Spleen (tissue), 7 donors: ENCODE results near the gene GPBAR1.

ENCODE experiments used
- POLR2A ChIP-seq, 3 donors: fragments of 450-650 bp; IDR thresholded peaks; one replicate each; pipeline ENCODE4 v1.5.1; 2017; ENCODE audit warnings: antibody characterized with exemption in 3 of 3, mild to moderate bottlenecking in 1 of 3
- TF ChIP-seq, protein P1 (sequence below), 11 experiments: fragments of 200-600 bp in 7 of 11; fragments of 450-650 bp in 4 of 11; sonication (generic) in 4 of 11; IDR thresholded peaks in 8 of 11; conservative IDR thresholded peaks in 3 of 11; 1 replicate in 7 of 11; 2 replicates in 4 of 11; pipeline versions ENCODE4 v1.4.0 to v1.8.0; 2016 to 2021; ENCODE audit warnings: antibody characterized with exemption in 11 of 11, inconsistent platforms in 4 of 11, mild to moderate bottlenecking in 1 of 11
- donor health status: DM: no; HTN: no; CAD: no; lungs with moderate emphysema.
- donor health status: DM: no; HTN: no; CAD: no.
- donor health status: DM: no; HTN: no; CAD: no.

DNA sequence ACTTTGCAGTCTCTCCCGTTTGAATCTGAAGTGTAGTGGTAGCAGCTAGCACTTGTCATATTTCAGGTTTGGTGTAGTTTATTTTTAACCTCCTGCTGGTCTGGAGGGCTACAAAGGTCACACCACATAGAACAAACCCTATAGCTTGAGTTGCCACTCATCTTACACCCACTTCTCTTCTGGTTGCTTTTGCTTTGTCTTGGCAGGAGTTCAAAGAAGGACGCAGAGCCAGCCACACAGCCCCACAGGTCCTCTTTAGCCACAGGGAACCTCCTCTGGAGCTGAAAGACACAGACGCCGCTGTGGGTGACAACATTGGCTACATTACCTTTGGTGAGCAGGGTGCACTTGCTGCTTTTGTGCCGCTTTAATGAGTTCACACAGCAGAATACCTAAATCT lies 15.6 kb upstream of the GPBAR1 start:
- TF ChIP-seq, protein P1, sequence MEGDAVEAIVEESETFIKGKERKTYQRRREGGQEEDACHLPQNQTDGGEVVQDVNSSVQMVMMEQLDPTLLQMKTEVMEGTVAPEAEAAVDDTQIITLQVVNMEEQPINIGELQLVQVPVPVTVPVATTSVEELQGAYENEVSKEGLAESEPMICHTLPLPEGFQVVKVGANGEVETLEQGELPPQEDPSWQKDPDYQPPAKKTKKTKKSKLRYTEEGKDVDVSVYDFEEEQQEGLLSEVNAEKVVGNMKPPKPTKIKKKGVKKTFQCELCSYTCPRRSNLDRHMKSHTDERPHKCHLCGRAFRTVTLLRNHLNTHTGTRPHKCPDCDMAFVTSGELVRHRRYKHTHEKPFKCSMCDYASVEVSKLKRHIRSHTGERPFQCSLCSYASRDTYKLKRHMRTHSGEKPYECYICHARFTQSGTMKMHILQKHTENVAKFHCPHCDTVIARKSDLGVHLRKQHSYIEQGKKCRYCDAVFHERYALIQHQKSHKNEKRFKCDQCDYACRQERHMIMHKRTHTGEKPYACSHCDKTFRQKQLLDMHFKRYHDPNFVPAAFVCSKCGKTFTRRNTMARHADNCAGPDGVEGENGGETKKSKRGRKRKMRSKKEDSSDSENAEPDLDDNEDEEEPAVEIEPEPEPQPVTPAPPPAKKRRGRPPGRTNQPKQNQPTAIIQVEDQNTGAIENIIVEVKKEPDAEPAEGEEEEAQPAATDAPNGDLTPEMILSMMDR (IDR thresholded peaks at IDR 0.05 in 8 of 11, conservative IDR thresholded peaks at IDR 0.05 in 3 of 11): no peak
- TF ChIP-seq POLR2A (IDR thresholded peaks at IDR 0.05): no peak
